Skeletal muscle cell (primary cell): Measurements from ENCODE around the gene DDC.

Experiments used
- DNase-seq: peaks from one replicate; pipeline ENCODE4 v3.0.0-alpha.2; 2010; ENCODE audit warnings: low read depth
- H3K4me3 ChIP-seq: 2 replicates; pipeline ENCODE4 v1.5.1; 2011; ENCODE audit warnings: low read depth, mild to moderate bottlenecking, control low read depth, low read length, moderate library complexity

Gene DDC

GRCh38 chr7:50431722-50432305, 133.4 kb downstream of the DDC start:
- no peak for DNase-seq
- H3K4me3 ChIP-seq = no peak overlapping the region

GRCh38 chr7:50431316-50431715, 133.9 kb downstream of the DDC start:
- DNase-seq = no peak
- H3K4me3 ChIP-seq = no peak overlapping the region

GRCh38 chr7:50428911-50429310, 136.3 kb downstream of the DDC start:
- H3K4me3 ChIP-seq = no peak overlapping the region
- no peak for DNase-seq

DNA sequence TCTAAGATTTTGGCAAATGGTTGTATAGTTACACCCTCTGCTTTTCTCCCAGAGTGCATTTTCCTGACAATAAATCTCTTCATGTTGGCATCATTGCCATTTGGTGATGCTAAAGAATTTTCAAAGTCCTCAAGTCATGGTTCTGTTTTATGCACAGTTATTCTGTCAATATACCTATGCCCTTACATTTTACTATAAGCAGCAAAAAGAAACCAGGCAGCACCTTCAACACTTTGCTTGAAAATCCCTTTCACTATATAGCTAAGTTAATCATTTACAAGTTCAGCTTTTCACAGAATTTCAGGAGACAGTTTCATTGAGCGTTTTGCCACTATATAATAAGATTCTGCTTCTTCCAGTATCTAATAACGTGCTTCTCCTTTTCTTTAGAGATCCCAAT, 137.7 kb downstream of the DDC start:
- DNase-seq = no peak
- no peak overlapping the region for H3K4me3 ChIP-seq

DNA sequence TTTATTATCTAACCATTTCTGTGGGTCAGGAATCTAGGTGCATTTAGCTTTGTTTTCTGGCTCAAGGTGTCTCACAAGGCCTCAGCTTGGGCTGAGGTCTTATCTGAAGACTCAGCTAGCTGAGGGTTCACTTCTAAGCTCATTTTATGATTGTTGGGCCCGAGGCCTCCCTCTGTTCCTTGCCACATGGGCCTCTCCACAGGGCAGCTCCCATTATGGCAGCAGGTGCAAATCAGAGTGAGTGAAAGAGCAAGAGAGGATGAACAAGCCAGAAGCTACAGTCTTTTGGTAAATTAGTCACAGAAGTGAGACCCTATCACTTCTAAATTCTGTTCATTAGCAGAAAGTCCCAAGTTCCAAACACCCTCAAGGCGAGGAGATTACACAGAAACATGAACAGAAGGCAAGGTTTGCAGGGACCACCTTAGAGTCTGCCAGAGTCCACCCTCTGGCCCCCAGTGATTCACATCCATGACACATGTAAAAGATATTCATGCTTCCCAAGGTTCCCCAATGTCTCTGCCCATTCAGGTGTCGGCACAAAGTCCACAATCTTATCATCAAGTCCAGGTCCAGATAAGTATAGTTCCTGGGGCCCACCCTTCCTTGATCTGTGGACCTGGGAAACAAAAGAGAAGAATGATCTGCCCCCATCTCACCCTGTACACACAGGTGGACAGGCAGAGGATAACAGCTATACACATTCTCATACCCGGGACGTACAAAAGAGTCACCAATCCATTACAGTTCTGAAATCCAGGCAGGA, 138.7 kb downstream of the DDC start:
- DNase-seq = no peak

DNA sequence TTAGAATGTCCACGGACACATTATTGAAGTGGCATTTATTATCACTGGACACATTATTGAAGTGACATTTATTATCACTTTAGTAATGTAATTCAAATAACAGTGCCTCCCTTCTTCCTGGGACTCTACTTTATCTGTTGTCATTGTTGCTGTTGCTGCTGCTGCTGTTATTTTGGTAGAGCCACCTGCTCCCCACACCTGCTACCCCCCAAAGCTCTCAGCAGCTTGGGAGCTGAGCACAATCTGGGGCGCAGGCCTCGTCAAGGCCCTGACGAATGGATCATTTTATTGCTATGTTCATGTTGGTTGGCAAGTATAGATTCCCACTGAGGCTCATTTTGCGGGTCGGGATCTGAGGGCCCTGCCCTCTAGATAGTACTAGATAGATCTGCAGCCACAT, 139.9 kb downstream of the DDC start:
- no peak for DNase-seq
- no peak overlapping the region for H3K4me3 ChIP-seq

More for the DNA sequence above, 138.7 kb downstream of the DDC start:
- no peak overlapping the region for H3K4me3 ChIP-seq

- no peak for DNase-seq
- H3K4me3 ChIP-seq = no peak overlapping the region
Observed at GRCh38 chr7:50423860-50424259, 141.3 kb downstream of the DDC start.

DNA sequence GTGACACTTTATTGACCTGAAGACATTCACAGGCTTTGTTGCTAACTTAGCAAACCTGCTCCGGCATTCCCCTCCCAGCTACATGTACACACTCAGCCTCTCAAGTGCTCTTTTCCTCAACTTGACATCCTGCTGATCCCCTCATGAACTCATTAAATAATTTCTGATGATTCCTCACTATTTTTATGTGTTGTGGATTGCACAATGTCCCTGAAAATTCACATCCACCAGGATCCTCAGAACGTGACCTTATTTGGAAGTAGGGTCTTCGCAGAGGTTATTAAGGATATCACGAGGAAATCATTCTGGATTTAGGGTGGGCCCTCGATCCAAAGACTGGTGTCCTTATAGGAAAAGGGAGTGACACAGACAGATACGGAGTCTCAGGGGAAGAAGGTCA, 142.3 kb downstream of the DDC start:
- H3K4me3 ChIP-seq = no peak overlapping the region
- DNase-seq = no peak

DNA sequence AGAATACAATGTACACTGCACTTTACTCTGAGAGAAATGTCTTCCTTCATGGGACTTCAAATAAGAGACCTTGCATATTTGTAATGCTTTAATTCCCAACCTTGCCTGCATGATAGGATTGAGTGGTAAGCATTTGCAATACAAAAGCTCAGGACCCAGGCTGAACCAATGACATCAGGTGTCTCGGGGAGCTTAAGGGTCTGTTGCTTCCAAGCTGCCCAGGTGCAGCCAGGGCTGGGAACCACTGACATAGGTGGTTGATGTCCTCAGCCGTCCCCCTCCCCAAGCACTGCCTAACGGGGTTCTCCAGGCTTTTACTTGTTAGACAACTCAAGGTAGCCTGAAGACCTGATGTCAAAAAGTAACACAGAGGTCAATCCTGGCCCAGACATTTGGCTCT, 144.2 kb downstream of the DDC start:
- H3K4me3 ChIP-seq = no peak overlapping the region
- DNase-seq = no peak

- no peak overlapping the region for H3K4me3 ChIP-seq
- DNase-seq = no peak
Observed at GRCh38 chr7:50418526-50419290, 146.5 kb downstream of the DDC start.

DNA sequence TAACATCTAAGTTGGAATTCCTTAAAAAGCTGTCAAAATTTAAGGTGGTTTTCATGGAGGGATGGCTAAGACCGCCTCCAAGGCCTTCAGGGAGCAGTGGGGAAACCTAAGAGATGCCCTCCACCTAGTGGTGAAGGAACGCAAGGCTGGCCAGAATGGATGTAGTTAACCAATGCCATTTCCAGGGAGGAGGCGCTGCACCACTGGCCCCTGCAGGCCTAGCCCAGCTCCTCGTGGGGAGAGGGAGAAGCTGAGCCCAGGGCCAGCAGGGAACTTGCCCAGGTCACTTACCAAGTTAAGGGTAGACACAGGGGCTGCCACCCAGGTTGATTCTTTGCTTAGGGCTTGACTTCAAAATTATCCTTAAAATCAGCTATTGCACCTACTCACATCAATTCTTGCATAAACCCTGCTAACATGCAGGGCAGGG, 147.1 kb downstream of the DDC start:
- H3K4me3 ChIP-seq = no peak overlapping the region
- peak; percentile 27 for DNase-seq

DNA sequence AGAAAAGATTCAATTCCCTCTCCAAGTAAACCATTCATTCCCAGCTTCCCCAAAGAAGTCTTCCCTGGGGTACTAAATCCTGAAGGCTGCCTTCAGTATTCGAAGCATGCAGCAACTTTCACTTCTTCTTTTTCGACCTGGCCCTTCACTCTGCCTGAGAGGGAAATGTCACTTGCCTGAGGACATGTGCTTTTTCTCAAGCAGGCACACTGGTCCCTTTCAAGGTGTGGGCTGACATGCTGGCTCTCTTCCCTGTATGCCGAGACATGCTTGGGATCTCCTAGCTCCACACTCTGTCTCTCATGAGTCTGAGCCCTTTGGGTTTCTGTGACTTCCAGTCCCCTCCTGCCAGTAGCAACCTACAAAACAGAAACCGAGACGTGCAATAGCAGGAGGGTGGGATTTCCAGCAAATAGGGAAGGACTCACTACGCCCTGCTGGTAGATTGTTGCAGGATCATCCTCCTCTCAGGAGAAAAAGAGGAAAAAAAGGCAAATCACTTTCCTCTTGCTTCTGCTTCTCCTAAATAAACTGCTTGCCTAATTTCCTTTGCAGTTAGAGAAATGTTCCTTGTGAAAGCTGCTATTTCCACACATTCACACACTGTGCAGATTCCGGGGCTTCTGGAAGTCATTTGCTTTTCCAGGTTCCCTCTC, 148.6 kb downstream of the DDC start:
- DNase-seq = no peak
- H3K4me3 ChIP-seq = no peak overlapping the region

DNA sequence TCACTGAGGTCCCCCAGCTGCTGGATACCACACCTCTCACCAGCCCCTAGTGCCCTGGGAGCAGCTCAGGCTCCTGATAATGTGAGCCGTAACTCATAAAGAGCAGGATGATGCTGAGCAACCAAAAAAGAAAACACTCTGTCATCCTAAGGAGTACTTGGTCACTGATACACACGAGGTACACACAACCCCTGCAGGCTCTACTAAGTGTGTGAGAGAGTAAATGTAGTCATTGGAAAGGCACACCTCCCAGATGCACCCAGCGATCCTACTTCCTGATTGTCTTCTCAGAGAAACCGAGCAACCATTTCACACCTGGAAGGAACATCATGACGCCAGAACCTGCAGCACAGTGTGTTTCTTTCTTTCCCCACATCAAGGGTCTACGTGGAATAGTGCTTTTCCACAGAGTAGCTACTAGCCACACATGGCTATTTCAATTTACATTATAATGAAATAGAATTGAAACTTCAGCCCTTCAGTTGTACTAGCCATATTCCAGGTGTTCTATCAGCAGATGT, 149.3 kb downstream of the DDC start:
- H3K4me3 ChIP-seq = no peak overlapping the region
- no peak for DNase-seq

DNA sequence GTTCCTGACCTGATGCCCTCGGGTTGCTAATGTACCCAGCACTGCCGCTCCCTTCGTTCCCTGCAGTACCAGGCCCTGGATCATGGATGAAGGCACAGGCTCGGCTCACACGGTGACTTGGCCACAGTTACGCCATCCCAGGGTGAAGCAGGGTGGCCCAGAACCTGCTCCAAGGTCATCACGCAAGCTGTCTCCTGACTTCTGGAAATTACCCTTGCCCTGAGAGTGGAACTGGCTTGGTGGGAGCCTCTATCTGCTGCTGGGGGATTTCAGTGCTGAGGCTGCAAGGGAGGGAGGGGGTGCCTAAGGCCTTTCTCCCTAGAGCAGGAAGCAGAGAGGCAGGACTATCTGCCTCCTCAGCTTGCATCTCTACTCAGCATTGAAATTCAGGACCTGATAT, 151.6 kb downstream of the DDC start:
- H3K4me3 ChIP-seq = no peak overlapping the region
- no peak for DNase-seq

- no peak overlapping the region for H3K4me3 ChIP-seq
- no peak for DNase-seq
Observed at GRCh38 chr7:50412973-50413372, 152.2 kb downstream of the DDC start.

GRCh38 chr7:50411332-50411731, 153.9 kb downstream of the DDC start:
- no peak overlapping the region for H3K4me3 ChIP-seq
- DNase-seq = no peak

GRCh38 chr7:50409856-50410745, 155.1 kb downstream of the DDC start:
- H3K4me3 ChIP-seq = no peak overlapping the region
- no peak for DNase-seq
